Measurements from ENCODE around the gene ODF2L.

DNA sequence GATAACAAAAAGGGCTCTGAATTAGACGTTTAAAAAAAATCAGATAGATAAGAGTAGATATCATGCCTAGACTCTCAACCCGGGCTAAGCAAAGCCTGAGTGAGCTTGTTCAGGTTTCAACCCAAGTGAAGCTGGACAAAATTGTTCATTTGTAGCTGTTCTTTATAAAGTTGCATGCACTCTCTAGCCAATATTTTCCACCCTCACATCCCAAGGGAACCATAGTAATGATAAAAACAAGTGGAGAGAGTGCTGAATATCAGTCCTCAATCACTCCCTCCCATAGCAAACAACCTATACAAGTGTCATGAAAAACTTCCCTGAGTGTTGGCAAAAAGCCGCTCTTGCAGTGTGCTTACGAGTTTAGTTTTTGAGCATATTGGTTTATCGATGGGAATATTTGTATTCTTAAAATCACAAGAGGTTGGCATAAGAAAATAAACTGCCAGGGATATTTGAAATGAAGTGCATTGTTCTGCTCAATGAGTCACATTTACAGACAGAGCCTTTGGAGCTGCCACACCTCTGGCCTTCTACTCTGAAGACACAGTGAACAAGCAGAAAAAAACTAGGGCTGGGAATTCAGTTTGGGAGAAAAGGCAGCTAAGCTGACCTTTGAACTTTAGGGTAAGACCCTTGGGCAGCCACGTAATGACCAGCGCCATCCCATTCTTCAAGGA, 25.6 kb upstream of the ODF2L start:
- TF ChIP-seq ZNF766 (CRISPR knock-in tag; IDR thresholded peaks at IDR 0.05; ENCODE audit: borderline replicate concordance) (no peak), POLR2G (IDR thresholded peaks at IDR 0.05; ENCODE audit: low read depth, low read length) (no peak), HMGA1 (CRISPR knock-in tag; conservative IDR thresholded peaks at IDR 0.05) (no peak), PAX8 (CRISPR knock-in tag; IDR thresholded peaks at IDR 0.05; ENCODE audit: borderline replicate concordance) (no peak), ZNF207 (IDR thresholded peaks at IDR 0.05; ENCODE audit: borderline replicate concordance) (no peak), SMAD3 (CRISPR knock-in tag; IDR thresholded peaks at IDR 0.05) (no peak), CCAR2 (optimal IDR thresholded peaks at IDR 0.05; ENCODE audit: low read depth, low read length) (no peak), TOPORS (CRISPR knock-in tag; IDR thresholded peaks at IDR 0.05) (no peak), PRPF4 (IDR thresholded peaks at IDR 0.05; ENCODE audit: low read depth, low read length, poor library complexity, severe bottlenecking) (no peak)
- TF ChIP-seq, protein P1, sequence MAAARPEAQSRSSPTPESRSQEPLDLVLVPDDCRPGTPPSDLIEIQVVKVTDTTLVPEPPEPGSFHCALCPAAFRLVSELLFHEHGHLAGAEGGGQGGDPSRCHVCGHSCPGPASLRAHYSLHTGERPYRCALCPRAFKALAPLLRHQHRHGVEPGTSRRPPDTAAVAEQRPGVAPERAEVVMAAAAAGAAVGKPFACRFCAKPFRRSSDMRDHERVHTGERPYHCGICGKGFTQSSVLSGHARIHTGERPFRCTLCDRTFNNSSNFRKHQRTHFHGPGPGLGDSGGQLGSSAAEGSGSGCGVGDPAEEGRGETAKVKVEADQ (CRISPR knock-in tag; IDR thresholded peaks at IDR 0.05; ENCODE audit: borderline replicate concordance) = no peak
- TF ChIP-seq, protein P2, sequence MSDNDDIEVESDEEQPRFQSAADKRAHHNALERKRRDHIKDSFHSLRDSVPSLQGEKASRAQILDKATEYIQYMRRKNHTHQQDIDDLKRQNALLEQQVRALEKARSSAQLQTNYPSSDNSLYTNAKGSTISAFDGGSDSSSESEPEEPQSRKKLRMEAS (IDR thresholded peaks at IDR 0.05) = no peak
- TF ChIP-seq, protein P3, sequence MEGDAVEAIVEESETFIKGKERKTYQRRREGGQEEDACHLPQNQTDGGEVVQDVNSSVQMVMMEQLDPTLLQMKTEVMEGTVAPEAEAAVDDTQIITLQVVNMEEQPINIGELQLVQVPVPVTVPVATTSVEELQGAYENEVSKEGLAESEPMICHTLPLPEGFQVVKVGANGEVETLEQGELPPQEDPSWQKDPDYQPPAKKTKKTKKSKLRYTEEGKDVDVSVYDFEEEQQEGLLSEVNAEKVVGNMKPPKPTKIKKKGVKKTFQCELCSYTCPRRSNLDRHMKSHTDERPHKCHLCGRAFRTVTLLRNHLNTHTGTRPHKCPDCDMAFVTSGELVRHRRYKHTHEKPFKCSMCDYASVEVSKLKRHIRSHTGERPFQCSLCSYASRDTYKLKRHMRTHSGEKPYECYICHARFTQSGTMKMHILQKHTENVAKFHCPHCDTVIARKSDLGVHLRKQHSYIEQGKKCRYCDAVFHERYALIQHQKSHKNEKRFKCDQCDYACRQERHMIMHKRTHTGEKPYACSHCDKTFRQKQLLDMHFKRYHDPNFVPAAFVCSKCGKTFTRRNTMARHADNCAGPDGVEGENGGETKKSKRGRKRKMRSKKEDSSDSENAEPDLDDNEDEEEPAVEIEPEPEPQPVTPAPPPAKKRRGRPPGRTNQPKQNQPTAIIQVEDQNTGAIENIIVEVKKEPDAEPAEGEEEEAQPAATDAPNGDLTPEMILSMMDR (CRISPR knock-in tag; IDR thresholded peaks at IDR 0.05) = no peak
- TF ChIP-seq, protein P4, sequence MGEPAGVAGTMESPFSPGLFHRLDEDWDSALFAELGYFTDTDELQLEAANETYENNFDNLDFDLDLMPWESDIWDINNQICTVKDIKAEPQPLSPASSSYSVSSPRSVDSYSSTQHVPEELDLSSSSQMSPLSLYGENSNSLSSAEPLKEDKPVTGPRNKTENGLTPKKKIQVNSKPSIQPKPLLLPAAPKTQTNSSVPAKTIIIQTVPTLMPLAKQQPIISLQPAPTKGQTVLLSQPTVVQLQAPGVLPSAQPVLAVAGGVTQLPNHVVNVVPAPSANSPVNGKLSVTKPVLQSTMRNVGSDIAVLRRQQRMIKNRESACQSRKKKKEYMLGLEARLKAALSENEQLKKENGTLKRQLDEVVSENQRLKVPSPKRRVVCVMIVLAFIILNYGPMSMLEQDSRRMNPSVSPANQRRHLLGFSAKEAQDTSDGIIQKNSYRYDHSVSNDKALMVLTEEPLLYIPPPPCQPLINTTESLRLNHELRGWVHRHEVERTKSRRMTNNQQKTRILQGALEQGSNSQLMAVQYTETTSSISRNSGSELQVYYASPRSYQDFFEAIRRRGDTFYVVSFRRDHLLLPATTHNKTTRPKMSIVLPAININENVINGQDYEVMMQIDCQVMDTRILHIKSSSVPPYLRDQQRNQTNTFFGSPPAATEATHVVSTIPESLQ (CRISPR knock-in tag; conservative IDR thresholded peaks at IDR 0.05) = no peak

All from HepG2 (cell line).